Measurements from ENCODE around the gene SYNGR3.

Gene SYNGR3

DNA sequence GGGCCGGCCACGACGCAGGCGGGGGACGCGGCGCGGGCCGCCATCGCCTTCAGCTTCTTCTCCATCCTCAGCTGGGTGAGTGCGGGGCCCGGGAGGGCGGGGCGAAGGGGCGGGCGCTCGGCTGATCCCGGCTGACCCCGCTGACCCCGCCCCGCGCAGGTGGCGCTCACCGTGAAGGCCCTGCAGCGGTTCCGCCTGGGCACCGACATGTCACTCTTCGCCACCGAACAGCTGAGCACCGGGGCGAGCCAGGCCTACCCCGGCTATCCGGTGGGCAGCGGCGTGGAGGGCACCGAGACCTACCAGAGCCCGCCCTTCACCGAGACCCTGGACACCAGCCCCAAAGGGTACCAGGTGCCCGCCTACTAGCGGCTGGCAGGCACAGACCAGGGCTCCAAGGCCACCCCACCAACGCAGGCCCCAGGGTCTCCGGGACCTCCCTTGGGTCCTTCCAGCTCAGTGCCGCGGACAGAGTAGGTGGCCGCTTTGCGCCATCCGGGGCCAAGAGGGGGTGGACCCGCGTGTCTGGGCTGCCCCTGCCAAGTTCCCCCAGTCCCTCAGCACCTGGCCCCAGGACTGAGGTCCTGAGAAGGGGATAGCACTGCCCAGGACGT lies 3.0 kb downstream of the SYNGR3 start:
- no peak for DNase-seq (ENCODE audit: low spot score)

DNA sequence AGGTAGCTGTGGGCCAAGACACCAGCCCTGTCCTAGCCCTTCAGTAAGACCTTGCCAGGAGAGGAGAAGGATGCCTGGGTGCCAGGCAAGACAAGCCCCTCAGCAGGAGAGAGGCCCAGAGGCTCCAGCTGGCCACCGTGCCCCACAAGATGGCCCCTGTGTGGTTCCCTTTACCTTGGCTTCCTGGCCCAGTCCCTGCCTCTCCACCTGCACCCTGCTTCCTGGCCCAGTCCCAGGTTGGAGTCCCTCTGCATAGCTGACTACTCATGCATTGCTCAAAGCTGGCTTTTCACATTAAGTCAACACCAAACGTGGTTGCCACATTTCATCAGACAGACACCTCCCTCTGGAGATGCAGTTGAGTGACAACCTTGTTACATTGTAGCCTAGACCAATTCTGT lies 4.0 kb downstream of the SYNGR3 start:
- DNase-seq (ENCODE audit: low spot score): no peak

DNA sequence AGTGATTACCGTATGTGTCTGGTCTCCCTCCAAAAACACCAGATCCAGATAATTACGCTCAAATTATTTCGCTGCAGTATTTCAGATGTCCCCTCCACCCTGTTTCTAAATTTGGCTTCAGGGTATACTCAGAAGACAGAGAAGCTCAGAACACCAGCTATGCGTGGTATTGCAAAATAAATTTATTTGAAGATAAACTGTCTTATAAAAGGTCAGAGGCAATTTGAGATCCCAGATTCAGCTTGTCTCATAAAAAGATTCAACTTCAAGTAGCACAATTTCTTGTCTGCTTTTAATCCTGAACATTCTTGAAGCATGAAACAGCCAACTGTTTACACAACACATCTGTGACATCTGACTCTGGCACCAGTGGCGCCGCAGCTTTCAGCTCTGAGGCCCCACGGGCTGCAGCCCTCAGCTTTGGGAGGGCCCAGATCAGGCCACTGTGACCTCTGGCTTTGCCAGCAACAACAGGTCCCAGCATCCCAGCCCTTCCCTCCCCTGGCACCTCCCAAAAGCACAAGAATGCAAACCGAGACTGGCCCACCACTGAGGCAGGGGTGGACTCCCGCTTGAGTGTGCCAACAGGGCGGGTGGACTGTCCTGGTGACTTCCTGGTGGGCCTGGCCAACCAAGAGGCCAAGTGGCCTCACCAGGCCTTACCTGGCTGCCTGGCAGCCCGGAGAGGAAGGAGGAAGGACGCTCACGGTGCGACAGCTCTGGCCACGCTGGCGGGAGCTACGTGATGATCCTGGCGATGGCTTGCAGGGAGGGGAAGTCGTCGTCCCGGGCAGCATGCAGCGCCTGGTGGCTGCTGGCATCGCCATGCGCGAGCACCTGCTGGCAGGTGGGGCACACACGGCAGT lies 8.0 kb downstream of the SYNGR3 start:
- no peak for DNase-seq (ENCODE audit: low spot score)

DNA sequence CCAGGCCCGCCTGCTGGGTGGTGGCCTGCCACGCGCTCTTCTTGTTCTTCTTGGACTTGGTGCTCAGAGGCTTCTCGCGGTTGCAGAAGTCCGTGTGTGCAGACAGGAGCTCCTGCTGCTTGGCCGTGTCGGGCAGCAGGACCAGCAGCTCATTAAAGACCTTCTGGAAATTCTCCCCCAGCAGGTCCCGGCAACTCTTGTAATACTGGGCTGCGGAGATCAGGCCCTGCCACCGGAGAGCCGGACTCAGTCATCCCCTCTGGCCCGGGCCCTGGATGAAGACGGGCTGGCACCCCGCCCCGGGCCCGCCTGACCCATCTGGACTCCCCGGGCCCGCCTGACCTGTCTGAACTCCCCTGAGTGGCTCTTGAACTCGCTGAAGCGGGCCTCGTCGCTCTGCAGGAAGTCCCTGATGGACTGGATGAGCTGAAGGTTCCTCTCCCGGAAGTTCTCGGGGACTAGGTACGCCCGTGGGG lies 8.6 kb downstream of the SYNGR3 start:
- DNase-seq (ENCODE audit: low spot score): no peak

DNA sequence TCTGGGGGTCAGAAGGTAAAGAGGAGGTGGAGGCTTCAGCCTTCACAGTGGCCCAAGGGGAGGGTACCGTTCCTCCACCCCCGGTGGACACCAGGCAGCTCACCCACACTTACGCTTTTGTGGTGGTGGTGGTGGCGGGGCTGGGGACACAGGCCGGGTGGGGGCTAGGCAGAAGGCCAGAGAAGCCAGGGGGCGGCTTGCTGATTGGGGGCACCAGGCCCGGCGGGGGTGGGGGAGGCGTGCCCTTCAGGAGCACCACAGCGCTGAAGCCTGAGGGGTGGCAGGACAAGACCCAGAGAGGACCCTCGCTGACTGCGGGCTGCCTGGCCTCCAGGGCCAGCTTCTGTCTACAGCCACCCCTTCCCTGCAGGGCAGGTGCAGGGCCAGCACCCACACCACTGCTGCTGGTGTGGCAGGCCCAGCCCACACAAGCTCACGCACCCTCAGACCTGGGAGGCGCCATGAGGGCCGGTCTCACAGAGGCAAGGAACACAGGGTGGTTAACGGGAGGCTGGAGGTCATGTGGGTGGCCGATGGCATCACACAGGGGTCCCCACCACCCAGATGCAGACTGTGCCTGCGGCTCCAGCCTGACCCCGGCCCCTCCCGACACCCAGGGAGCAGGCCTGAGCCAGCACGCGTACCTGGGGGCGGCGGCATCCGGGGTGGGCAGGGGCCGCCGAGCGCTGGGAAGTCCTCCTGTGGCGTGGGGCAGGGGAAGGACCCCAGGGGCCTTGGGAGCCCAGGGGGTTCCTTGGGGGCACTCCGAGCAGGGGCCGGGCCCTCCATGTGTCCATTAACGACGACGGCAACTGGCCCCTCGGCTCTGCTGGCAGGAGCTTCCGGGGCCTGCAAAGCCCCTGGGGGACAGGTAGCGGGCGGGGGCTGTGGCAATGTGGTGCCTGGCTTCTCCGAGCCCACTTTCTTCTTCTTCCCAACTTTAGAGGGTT lies 9.4 kb downstream of the SYNGR3 start:
- no peak for DNase-seq (ENCODE audit: low spot score)

DNA sequence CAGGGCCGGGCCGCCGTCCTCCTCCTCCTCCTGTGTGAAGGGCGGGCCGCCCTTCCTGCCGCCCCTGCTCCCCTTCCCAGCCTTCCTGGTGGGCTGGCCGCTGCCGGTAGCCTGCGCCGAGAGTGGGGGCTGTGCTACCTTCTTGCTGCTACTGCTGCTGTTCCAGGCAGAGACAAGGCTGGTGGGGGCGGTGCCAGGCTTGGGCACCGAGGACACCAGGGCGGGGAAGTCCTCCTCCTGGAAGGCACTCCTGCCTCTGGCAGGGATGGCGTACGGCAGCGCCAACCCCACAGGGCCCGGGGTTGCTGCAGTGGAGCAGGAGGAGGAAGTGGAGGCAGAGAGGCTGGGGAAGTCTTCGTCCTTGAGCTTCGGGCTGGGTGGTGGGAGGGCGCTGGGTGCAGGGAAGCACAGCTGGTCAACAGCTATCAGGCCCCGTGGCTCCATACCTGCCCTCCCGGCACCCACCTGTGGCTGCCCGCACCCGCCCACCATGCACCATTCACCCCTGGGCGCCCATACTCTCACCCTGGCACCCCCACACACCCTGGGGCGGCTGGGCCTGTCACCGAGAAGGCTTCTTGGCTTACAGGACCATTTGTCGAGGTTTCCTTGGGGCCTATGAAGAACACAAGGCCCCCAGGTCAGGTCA lies 10.2 kb downstream of the SYNGR3 start:
- DNase-seq (ENCODE audit: low spot score): no peak

DNA sequence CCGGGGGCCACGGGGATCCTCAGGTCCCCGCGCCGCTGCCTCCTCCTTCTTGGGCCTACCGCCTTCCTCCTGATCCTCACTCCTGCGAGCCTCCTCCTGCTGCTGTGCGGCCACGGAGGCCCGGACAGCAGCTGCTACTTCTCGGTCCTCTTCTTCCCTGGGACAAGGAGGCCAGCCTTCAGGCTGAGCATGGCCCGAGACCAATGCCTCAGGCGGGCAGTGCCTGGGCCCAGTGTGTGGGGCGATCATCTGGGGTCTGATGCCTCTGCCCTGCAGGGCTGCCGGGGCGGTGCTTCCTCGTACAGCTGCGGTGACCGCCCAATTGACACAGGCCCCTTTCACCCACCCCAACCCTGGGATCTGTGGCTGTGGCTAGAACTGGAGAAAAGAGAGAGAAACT lies 11.3 kb downstream of the SYNGR3 start:
- no peak for DNase-seq (ENCODE audit: low spot score)

DNA sequence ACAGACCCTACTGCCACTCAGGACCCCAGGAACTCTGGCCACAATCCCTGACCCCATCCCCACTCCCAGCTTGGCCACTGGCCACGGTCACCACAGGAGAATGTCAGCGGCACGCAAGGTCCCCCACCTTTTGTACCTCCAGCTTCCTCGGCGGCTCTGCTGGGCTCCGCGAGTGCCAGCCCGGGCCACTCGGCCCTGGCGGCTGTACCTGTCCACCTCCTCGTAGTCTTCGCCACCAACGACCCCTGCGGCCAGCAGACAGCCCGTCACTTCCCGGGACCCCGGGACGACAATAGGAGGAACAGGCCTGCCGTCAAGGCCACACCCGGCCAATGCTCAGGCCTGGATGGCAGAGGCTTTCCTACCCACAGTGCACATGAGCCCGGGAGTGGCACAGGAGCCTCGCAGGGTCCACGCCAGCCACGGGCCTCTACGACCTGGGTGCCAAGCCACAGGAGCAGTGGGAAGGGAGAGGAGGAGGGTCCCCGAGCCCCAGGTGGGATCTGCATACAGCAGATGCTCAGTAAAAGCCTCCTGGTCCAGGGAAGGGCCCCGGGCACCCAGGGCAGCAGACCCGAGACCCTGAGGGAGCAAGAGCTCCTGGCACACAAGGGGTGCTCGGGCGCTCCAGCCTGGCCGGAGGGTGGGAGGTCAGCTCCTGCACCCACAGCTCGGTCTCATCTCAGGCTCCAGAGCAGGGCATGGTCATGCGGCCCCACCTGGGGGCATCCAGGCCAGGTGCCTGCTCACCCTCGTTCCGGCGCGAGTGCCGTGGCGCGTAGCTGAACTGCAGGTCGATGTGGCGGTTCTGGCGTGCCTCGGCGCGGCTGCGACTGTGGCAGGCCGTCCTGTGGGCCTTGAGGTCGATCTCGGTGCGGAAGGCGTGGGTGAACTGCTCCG lies 11.9 kb downstream of the SYNGR3 start:
- no peak for DNase-seq (ENCODE audit: low spot score)

DNA sequence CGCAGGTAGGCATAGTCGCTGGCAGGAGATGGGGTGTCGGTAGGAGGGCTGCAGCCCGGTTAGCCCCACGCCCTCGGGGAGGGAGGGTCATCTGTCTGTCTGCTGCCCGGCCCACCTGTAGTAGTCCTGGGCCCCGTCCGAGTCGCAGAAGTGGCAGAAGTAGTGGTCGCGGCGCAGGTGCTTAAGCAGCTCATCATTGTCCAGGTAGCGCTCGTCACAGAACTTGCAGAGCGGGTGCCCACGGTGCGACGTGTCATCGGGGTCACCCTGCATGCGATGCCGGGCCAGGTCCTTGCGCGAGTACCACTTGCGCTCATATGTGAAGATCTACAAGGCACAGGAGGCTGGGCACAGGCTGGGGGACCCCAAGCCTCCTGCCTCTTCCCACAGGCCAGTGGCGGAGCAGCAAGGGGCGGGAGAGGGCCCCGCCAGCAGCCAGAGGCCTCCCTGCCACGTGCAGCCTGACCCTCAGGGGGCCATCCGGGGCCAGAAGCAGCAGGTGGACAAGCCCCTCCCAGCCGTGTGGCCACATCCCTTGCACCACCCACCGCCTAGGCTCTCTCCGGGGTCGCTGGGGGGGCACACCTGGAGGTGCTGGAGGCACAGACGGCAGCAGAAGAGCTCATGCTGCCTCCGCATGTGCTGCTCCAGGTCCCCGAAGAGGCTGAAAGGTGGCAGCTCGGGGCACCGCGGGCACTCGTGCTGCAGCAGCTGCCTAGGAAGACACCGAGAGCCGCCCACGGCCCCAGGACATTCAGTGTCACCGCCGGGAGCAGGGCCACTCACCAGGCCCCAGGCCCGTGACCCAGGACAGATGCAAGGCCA lies 12.8 kb downstream of the SYNGR3 start:
- DNase-seq (ENCODE audit: low spot score): no peak

DNA sequence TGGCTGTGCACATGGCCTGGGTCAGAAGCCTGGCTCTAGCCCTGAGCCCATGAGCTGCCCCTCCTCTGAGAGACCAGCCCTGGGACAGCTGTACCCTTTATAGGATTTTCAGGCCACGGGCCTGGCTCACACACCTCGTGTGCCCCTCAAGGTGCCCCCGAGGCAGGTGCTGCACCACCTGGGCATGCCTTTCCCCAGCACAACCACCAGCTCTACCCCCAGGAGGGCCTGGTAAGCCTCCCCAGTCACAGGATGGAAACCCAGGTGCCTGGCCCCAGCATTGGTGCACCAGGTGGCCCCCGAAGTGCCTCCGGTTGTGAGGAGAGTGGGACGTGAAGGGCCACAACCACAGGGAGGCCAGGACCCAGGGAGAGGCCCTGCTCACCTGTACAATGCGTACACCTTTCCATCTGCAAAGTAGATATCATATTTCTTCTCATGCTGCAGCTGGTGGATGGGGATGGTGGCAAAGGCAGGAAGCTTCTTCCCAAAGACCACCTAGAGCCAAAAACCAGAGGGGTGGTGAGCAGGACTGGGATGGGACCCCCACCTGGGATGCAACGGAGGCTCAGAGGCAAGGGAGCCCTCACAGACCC lies 13.6 kb downstream of the SYNGR3 start:
- no peak for DNase-seq (ENCODE audit: low spot score)

DNA sequence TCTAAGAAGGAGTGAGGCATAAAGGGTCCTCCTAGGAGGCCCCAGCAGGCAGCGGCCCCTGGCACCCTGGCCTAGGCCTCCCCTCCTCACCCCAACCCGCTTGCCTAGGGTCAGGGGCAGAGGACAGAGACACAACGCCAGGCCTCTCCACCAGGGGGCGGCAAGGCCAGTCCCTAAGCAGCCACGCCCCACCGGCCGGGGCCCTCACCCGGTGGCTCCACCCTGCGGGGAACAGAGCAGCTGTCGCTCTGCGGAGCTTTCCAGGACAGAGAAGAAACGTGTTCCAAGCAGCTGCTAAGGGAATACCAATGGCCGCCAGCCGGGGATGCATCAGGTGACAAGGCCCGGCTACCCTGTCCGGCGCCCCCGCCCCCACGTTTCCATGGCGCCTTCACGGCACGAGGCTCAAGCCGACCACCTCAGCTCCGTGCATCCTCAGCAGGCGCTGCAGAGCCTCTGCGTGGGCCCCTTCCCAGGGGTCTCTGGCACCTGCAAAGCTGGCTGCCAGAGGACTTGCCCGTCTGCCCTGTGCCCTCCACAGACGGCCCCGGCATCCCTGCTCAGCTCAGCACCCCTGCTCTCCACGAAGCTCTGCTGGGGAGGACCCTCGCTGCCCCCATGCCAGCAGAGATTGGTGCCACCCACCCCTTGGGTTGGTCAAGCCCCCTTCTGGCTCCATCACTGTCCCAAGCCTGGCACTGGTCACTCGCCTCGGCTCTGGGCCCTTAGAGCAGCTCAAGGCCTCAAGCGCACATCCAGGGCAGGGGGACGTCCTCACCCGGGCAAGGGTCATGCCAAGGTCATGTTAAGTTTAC lies 14.3 kb downstream of the SYNGR3 start:
- DNase-seq (ENCODE audit: low spot score): peak; percentile 91

DNA sequence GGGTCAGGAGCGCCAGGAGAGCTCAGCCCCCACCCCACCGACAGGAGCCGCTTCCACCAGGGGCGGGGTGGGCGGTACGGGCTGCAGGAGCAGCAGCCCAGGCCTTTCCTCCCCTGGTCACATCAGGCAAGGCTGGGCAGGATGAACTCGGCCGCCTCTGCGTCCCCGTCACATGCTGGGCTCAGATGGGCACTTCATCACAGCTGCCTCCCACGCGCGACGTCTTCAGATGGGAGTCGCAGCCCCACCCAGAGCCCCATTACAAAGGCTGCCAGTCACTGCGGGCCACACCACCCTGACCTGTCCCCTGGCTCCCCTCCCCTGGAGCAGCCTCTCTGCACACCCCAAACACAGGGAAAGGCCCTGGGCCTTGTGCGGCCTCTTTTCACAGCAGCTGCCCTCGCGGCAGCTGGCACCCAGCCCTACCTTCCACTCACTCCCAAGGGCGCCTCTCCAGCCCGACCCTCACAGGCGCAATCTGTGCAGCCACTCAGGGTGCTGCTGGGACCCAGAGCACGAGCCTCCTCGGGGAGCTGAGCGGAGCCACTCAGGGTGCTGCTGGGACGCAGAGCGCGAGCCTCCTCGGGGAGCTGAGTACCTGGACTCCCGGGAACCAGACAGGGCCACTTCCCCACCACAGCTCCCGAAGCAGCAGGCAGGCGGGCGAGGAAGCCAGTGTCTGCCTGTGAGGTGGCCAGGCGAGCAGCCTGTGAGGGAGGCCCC lies 15.2 kb downstream of the SYNGR3 start:
- DNase-seq (ENCODE audit: low spot score): no peak

DNA sequence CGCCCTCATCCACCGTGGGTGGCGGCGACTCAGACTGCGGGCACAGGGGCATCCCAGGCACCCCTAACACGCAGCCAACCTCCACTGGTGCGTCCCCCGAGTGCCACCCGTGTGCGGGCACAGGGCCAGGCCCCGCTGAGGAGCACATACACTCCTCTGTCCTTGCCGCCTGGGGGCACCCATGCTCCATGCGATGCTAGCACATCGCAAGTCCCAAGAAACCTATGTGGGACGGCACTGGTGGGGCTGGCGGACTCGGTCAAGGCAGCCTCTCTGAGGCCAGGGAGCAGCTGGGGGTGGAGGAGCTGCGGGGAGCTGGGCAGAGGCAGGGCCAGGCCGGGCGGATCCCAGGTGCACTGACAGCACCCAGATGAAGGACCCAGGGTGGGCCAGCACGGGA lies 15.9 kb downstream of the SYNGR3 start:
- peak; percentile 27 for DNase-seq (ENCODE audit: low spot score)

DNA sequence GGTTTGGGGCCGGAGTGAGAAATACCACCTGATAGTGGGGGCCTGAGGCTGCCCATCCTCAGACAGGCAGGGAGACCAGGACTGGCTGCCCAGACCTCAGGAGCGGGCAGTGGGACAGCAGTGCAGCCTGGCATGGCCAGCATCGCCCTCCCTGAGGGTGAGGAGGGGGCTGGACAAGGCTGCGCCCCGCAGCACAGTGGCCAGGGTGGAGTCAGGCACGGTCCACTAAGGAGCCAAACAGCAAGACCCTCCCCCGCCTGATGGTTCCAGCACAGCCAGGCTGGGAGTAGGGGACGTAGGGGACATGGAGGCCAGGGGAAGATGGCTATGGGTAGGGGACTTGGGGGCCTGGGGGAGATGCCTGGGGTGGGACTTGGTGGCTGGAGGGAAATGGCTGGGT lies 16.5 kb downstream of the SYNGR3 start:
- no peak for DNase-seq (ENCODE audit: low spot score)

DNA sequence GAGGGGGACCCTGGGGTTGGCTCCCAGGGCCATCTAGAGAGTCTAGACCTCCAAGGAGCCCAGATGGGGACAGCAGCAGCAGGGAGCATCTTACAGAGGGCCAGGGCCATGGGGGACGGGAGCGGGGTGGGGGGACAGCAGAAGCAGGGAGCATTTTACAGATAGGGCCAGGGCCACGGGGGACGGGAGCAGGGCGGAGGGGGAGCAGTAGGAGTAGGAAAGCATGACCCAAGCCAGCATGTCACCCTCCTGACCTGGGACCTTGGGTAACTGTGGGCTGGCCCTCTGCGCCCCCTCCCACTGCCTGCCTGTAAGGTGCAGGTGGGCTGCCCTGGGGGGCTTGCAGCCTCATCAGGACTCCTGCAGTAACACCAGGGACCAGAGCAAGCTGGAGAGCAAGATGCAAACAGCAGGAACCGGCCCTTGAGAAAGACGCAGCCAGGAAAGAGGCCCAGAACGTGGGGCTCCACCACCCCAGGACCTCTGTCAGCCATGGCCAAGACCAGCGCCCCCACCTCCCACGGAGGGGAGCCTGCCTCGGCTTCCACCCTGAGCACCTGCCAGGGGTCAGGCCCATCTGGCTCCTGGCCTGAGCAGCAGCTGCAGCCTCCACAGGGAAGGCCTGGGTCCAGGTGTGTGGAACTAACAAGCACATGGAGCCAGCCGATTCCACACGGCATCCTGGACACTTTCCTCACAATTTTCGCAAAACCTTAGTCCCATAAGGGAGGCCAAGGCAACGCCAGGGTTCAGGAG lies 17.5 kb downstream of the SYNGR3 start:
- DNase-seq (ENCODE audit: low spot score): no peak

DNA sequence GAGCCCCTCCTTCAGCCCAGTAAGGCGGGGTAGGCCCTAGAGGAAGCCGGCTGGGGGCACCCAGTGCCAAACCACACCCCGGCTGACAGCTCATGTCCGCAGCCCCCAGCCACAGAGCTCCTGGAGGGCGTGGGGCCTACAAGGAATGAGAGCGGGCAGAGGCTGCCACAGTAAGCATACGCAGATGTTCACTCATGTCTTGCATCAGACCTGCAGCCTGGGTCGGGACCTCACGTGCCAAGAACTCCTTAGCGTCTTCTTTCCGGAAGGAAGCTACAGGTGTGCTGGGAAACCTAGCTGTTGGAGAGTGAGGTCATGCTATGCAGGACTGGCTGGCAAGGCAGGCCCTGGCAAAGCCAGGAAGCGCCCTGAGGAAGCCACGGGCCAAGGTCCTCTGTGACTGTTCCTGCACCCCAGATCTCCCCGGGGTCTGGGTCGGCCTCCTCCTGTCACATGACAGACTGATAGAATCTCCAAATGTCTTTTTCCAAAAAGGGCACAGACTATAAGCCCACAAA lies 18.3 kb downstream of the SYNGR3 start:
- DNase-seq (ENCODE audit: low spot score): no peak

DNA sequence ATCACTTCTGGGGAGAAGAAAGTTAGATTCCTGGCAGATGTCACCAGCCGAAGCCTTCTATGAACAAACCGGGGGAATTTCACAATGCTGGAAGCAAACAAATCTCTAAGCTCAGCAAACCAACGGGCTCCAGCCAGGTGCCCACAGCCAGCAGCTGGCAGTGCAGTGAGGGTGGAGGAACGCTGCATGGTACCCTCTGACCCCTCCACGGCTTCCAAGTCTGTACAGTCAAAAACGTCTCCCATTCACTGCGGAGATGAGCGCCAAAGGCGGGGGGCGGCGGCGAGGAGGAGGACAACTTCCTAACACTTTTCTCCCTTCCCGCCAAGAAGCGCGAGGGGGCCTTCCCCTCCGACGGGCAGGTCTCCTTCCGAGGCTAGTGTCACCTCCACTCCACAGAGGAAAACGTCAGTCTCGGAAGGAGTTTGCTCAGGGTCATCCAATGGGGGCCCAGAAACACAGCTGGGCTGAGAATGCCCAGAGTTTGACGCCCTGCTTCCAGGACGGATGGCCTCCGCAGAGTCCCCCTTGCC lies 18.9 kb downstream of the SYNGR3 start:
- DNase-seq (ENCODE audit: low spot score): no peak
